Measurements from ENCODE around the gene WDR83. TPM values are rescaled to one million over a fixed set of nuclear protein-coding genes. Genes with fewer than 3 reads are reported as not detected.
"Not testable (repeated sequence)": the region's sequence is repeated elsewhere in the genome, so short reads cannot be mapped to it uniquely, and the experiment has no call there.

The WDR83 gene, protein sequence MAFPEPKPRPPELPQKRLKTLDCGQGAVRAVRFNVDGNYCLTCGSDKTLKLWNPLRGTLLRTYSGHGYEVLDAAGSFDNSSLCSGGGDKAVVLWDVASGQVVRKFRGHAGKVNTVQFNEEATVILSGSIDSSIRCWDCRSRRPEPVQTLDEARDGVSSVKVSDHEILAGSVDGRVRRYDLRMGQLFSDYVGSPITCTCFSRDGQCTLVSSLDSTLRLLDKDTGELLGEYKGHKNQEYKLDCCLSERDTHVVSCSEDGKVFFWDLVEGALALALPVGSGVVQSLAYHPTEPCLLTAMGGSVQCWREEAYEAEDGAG
- 11.6 and 12.5 TPM in 2 replicates for total RNA-seq (2014; rRNA removed; shearing (Covaris generic))

- peak; percentile 99 for DNase-seq
- Histone ChIP-seq H3K27me3 (ENCODE audit: control insufficient read depth, insufficient read depth, low read length) (no peaks in the 10 kb centered on the region), H3K36me3 (replicated peaks; ENCODE audit: control insufficient read depth, insufficient read depth, low read length) (peaks cover 7% of the 10 kb centered on the region), H3K4me3 (ENCODE audit: insufficient read depth, low read depth, low read length) (peak within 1 kb of the TSS; percentile 81)
These were observed at the start of gene WDR83, which contains the start of gene MAN2B1 for GRCh38 chr19:12666265-12667048. Gene WDR83, plus strand, starts transcription at chr19:12666807. Its CDS starts 2,984 bp downstream, at chr19:12669791. Gene MAN2B1, minus strand, starts transcription at chr19:12666742. Its CDS starts 41 bp downstream, at chr19:12666701.

DNA sequence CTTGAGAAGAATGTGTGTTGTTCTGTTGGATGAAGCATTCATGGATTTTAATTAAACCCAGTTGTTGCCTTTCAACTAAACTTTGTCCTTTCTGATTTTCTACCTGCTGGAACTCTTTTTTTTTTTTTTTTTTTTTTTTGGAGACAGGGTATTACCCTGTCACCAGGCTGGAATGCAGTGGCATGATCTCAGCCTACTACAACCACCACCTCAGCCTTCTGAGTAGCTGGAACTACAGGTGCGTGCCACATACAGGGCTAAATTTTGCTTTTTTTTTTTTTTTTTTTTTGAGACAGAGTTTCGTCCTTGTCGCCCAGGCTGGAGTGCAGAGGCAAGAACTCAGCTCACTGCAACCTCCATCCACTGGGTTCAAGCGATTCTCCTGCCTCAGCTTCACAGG lies 49.0 kb upstream of the WDR83 start:
- H3K36me3 ChIP-seq (replicated peaks; ENCODE audit: control insufficient read depth, insufficient read depth, low read length): peaks cover 4% of the 10 kb centered on the region
- H3K4me3 ChIP-seq (ENCODE audit: insufficient read depth, low read depth, low read length): no peak overlapping the region
- DNase-seq: no peak
- no peaks in the 10 kb centered on the region for H3K27me3 ChIP-seq (ENCODE audit: control insufficient read depth, insufficient read depth, low read length)

DNA sequence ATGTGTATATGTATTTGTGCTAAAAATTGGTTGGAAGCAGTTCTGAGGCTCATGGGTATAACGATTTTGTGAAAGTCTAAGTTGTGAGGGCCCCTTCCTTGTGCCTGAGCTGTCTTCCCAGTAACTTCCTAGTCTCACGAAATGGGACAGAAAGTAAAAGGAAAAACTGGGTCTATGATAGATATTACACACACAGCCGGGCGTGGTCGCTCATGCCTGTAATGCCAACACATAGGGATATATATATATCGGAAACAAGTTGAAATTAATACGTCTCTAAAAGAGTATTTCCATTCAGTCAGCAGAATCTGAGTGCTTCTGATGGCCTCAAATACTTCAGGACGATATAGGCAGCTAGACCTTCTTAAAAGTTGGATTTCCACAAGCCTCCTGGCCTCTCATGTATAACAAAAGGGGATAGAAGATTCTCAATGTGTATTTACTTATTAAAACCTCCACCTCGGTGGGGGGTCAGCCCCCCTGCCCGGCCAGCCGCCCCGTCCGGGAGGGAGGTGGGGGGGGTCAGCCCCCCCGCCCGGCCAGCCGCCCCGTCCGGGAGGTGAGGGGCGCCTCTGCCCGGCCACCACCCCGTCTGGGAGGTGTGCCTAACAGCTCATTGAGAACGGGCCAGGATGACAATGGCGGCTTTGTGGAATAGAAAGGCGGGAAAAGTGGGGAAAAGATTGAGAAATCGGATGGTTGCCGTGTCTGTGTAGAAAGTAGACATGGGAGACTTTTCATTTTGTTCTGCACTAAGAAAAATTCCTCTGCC lies 45.2 kb upstream of the WDR83 start:
- not testable (repeated sequence) for H3K4me3 ChIP-seq (ENCODE audit: insufficient read depth, low read depth, low read length); H3K27me3 ChIP-seq (ENCODE audit: control insufficient read depth, insufficient read depth, low read length); H3K36me3 ChIP-seq (replicated peaks; ENCODE audit: control insufficient read depth, insufficient read depth, low read length); DNase-seq

DNA sequence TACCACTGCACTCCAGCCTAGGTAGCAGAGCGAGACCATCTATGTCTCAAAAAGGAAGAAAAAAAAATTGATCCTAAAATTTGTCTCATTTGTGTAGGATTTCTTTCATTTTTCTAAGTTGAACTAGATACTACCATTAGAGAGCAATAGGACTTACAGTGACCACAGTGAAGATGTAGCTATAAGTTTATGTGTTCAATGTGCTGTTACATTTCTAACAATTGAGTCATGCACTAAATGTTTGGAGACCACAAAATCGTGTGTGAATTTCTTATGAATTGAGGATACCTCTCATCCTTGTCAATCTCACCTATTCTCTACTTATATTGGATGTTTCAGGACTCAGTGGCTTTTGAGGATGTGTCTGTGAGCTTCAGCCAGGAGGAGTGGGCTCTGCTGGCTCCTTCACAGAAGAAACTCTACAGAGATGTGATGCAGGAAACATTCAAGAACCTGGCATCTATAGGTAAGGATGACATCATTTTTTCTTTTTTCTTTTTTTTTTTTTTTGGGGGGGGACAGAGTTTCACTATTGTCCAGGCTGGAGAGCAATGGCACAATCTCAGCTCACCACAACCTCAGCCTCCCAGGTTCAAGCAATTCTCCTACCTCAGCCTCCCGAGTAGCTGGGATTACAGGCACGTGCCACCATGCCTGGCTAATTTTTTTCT lies 43.1 kb upstream of the WDR83 start:
- Histone ChIP-seq H3K4me3 (ENCODE audit: insufficient read depth, low read depth, low read length) (no peak overlapping the region), H3K27me3 (ENCODE audit: control insufficient read depth, insufficient read depth, low read length) (no peaks in the 10 kb centered on the region), H3K36me3 (replicated peaks; ENCODE audit: control insufficient read depth, insufficient read depth, low read length) (peaks cover 20% of the 10 kb centered on the region)
- DNase-seq: no peak

DNA sequence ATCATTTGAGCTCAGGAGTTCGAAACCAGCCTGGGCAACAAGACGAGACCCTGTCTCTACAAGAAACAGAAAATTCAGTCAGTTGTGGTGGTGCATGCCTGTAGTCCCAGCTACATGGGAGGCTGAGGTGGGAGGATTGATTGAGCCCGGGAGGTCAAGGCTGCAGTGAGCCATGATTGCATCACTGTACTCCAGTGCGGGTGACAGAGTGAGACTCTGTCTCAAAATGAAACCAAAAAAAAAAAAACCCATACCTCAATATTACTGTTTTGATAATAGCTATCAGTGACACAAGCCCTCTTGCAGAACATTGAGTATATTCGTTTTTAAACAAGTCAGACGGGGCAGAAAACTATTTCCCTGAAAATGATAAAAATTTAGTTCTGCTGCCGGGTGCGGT lies 39.6 kb upstream of the WDR83 start:
- no peak for DNase-seq
- no peaks in the 10 kb centered on the region for H3K27me3 ChIP-seq (ENCODE audit: control insufficient read depth, insufficient read depth, low read length)
- H3K4me3 ChIP-seq (ENCODE audit: insufficient read depth, low read depth, low read length): no peak overlapping the region
- H3K36me3 ChIP-seq (replicated peaks; ENCODE audit: control insufficient read depth, insufficient read depth, low read length): peaks cover 26% of the 10 kb centered on the region

DNA sequence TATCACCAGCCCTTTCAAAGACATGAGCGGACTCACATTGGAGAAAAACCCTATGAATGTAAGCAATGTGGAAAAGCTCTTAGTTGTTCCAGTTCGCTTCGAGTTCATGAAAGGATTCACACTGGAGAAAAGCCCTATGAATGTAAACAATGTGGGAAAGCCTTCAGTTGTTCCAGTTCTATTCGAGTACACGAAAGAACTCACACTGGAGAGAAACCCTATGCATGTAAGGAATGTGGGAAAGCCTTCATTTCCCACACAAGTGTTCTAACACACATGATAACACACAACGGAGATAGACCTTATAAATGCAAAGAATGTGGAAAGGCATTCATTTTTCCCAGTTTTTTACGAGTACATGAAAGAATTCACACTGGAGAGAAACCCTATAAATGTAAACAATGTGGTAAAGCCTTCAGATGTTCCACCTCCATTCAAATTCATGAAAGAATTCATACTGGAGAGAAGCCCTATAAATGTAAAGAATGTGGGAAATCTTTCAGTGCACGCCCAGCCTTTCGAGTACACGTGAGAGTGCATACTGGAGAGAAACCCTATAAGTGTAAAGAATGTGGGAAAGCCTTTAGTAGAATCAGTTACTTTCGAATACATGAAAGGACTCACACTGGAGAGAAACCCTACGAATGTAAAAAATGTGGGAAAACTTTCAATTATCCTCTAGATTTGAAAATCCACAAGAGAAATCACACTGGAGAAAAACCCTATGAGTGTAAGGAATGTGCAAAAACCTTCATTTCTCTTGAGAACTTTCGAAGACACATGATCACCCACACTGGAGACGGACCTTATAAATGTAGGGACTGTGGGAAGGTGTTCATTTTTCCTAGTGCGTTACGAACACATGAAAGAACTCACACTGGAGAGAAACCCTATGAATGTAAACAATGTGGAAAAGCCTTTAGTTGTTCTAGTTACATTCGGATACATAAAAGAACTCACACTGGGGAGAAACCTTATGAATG lies 38.3 kb upstream of the WDR83 start:
- DNase-seq: no peak
- H3K27me3 ChIP-seq (ENCODE audit: control insufficient read depth, insufficient read depth, low read length): no peaks in the 10 kb centered on the region
- H3K4me3 ChIP-seq (ENCODE audit: insufficient read depth, low read depth, low read length): no peak overlapping the region
- H3K36me3 ChIP-seq (replicated peaks; ENCODE audit: control insufficient read depth, insufficient read depth, low read length): peaks cover 26% of the 10 kb centered on the region

DNA sequence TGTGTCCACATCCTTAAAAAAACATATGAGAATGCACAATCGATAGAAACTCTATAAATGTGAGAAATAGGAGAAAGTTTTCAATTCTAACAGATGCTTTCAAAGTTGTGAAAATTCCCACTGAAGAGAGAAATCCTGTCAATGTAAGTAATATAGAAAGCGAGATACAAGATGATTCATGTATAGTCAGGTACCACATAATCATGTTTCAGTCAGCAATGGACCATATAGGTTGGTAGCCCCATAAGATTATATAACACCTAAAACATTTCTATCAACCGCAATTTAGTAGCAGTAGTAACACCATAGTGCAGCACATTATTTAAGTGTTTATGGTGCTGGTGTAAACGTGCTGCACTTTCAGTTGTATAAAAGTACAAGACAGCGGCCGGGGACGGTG lies 37.4 kb upstream of the WDR83 start:
- no peak for DNase-seq
- Histone ChIP-seq H3K27me3 (ENCODE audit: control insufficient read depth, insufficient read depth, low read length) (no peaks in the 10 kb centered on the region), H3K36me3 (replicated peaks; ENCODE audit: control insufficient read depth, insufficient read depth, low read length) (peaks cover 26% of the 10 kb centered on the region), H3K4me3 (ENCODE audit: insufficient read depth, low read depth, low read length) (no peak overlapping the region)

DNA sequence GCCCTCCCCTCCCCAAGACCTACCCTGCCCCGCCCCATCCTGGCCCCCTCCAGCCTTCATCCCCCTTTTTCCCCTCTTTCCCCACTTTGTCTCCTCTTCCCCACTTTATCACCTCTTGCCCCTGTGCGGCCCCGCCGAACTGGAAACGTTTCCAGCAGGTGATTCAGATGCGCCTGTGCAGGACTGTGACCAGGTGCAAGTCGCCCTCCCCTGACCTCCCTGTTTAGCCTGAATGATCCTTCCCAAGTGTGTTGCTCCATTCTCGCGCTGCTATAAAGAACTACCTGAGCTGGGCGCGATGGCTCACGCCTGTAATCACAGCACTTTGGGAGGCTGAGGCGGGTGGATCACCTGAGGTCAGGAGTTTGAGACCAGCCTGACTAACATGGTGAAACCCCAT lies 30.0 kb upstream of the WDR83 start:
- H3K4me3 ChIP-seq (ENCODE audit: insufficient read depth, low read depth, low read length): no peak overlapping the region
- no peaks in the 10 kb centered on the region for H3K36me3 ChIP-seq (replicated peaks; ENCODE audit: control insufficient read depth, insufficient read depth, low read length)
- H3K27me3 ChIP-seq (ENCODE audit: control insufficient read depth, insufficient read depth, low read length): peaks cover 3% of the 10 kb centered on the region; the same call in 1 of the 2 replicates
- DNase-seq: no peak

DNA sequence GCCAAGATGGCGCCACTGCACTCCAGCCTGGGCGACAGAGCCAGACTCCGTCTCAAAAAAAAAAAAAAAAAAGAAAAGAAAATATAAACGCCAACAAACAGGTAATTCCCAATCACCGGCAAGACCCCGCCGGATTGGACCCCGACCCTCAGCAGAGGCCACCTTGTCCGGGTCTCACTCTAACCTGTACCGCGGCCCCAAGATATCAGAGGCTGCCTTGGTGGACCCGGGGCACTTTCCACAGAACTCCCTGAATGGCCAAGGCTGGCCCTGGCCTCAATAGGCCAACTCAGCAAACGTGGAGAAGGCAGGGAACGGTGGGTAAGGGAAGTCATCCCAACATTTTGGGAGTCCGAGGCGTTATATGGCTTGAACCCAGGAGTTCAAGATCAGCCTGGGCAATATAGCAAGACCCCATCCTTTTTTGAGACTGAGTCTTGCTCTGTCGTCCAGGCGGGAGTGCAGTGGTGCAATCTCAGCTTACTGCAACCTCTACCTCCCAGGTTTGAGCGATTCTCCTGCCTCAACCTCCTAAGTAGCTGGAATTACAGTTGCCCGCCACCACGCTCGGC lies 27.9 kb upstream of the WDR83 start:
- DNase-seq: no peak
- H3K4me3 ChIP-seq (ENCODE audit: insufficient read depth, low read depth, low read length): no peak overlapping the region
- H3K36me3 ChIP-seq (replicated peaks; ENCODE audit: control insufficient read depth, insufficient read depth, low read length): no peaks in the 10 kb centered on the region

DNA sequence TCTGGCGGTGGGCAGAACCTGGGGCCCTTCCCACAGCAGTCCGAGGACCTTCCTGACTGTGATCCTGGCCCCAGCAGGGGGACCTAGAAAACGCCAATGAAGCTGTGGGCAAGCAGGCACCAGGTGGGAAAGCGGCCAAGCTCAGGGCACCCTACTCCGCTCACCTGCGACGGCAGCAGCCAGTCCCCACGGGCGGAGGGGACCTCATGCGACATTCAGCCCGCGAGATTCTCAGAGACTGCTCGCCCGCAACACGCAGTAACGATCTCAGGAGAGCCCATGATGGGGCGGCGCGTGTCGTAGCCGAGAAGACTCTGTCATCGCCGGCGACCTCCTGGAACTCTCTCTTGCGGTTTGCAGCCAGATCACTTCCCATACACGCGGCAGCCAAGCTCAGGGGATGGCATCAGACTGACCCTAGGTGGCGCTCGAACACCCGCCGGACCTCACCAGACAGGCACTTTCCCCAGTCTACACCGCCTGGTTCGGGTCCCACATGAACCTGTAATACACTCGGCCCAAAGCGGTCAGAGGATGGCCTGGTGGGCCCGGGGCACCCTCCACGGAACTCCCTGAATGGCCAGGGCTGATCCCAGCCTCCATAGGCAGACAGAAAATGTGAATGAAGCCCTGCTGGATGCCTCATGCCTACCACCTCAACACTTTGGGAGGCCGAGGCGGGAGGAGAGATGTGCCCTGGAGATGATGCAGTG lies 26.6 kb upstream of the WDR83 start:
- DNase-seq: peak; percentile 95
- Histone ChIP-seq H3K27me3 (ENCODE audit: control insufficient read depth, insufficient read depth, low read length) (peaks cover 3% of the 10 kb centered on the region; the same call in 1 of the 2 replicates), H3K36me3 (replicated peaks; ENCODE audit: control insufficient read depth, insufficient read depth, low read length) (no peaks in the 10 kb centered on the region), H3K4me3 (ENCODE audit: insufficient read depth, low read depth, low read length) (peak overlapping the region; percentile 20)

More for the DNA sequence above, 27.9 kb upstream of the WDR83 start:
- peaks cover 3% of the 10 kb centered on the region; the same call in 1 of the 2 replicates for H3K27me3 ChIP-seq (ENCODE audit: control insufficient read depth, insufficient read depth, low read length)

DNA sequence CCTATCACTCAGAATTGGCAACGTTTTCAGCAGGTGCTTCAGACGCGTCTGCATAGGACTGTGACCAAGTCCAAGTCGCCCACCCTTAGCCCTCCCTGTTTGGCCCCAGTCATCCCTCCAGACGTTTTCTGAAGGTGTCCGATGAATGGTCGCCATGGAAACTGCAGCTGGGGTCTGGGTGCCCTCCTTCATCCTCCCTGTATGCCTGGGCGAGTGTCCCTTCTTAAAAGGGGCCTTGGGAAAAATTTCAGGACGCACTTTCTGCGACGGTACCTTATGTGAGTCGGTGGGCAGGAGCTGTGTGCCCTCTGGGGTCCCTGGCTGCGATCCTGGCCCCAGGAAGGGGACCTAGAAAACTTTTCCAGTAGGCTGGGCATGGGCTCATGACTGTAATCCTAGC lies 25.2 kb upstream of the WDR83 start:
- DNase-seq: no peak
- Histone ChIP-seq H3K36me3 (replicated peaks; ENCODE audit: control insufficient read depth, insufficient read depth, low read length) (no peaks in the 10 kb centered on the region), H3K4me3 (ENCODE audit: insufficient read depth, low read depth, low read length) (no peak overlapping the region)

DNA sequence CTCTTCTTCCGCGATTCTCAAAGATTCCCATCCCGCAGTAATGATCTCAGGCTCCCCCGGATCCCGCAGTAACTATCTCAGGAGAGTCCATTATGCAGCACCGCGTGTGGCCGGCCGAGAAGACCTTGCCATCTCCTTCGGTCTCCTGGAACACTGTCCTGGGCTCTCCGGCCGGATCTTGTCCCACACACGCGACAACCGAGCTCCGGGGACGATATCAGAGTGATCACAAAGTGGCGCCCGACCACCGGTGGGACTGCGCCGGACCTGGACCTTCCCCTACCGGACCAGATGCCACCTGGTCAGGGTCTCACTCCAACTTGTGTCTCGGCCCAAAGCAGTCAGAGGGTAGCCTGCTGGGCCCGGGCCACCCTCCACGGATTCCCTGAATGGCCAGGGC lies 24.1 kb upstream of the WDR83 start:
- Histone ChIP-seq H3K27me3 (ENCODE audit: control insufficient read depth, insufficient read depth, low read length) (peaks cover 3% of the 10 kb centered on the region; the same call in 1 of the 2 replicates), H3K36me3 (replicated peaks; ENCODE audit: control insufficient read depth, insufficient read depth, low read length) (no peaks in the 10 kb centered on the region), H3K4me3 (ENCODE audit: insufficient read depth, low read depth, low read length) (no peak overlapping the region)
- DNase-seq: no peak

More for the DNA sequence above, 25.2 kb upstream of the WDR83 start:
- peaks cover 3% of the 10 kb centered on the region; the same call in 1 of the 2 replicates for H3K27me3 ChIP-seq (ENCODE audit: control insufficient read depth, insufficient read depth, low read length)
